AG08396 (cell line): ENCODE data around the gene RBM10.

ENCODE experiments used
- DNase-seq: peaks from one replicate; pipeline ENCODE4 v3.0.0; 2012; ENCODE audit warnings: low spot score, mixed read lengths

RBM10 gene

GRCh38 chrX:47176101-47176740, 31.2 kb downstream of the RBM10 start:
- no peak for DNase-seq

GRCh38 chrX:47177079-47177478, 32.1 kb downstream of the RBM10 start:
- no peak for DNase-seq

GRCh38 chrX:47178337-47178736, 33.3 kb downstream of the RBM10 start:
- no peak for DNase-seq

- peak; percentile 77 for DNase-seq
These were observed 34.4 kb downstream of the RBM10 start for GRCh38 chrX:47179221-47179927.

GRCh38 chrX:47179928-47180255, 34.9 kb downstream of the RBM10 start:
- DNase-seq, result no peak

- DNase-seq, result no peak
These were observed 35.3 kb downstream of the RBM10 start for GRCh38 chrX:47180346-47180745.

- no peak for DNase-seq
These were observed 36.3 kb downstream of the RBM10 start for GRCh38 chrX:47181301-47181700.

- DNase-seq, result no peak
These were observed 37.2 kb downstream of the RBM10 start for GRCh38 chrX:47182106-47182700.

GRCh38 chrX:47184486-47184885, 39.5 kb downstream of the RBM10 start:
- DNase-seq, result no peak

- DNase-seq, result no peak
These were observed 40.2 kb downstream of the RBM10 start for GRCh38 chrX:47185241-47185640.

GRCh38 chrX:47186096-47186740, 41.2 kb downstream of the RBM10 start:
- DNase-seq, result no peak

- no peak for DNase-seq
These were observed 42.2 kb downstream of the RBM10 start for GRCh38 chrX:47187106-47187677.

- DNase-seq, result no peak
These were observed 44.9 kb downstream of the RBM10 start for GRCh38 chrX:47189906-47190305.

GRCh38 chrX:47190445-47191269, 45.6 kb downstream of the RBM10 start:
- DNase-seq, result peak; percentile 92

GRCh38 chrX:47191331-47191730, 46.3 kb downstream of the RBM10 start:
- no peak for DNase-seq

- no peak for DNase-seq
These were observed 46.9 kb downstream of the RBM10 start for GRCh38 chrX:47191806-47192401.

- DNase-seq, result peak; percentile 95
These were observed 48.6 kb downstream of the RBM10 start, which contains the start of gene UBA1 for GRCh38 chrX:47193475-47194193. Gene UBA1 (plus strand): TSS chrX:47193829. CDS start chrX:47198803, 4,974 bp downstream.

GRCh38 chrX:47194194-47194787, 49.3 kb downstream of the RBM10 start:
- no peak for DNase-seq

- DNase-seq, result no peak
These were observed 51.1 kb downstream of the RBM10 start for GRCh38 chrX:47196098-47196497.

GRCh38 chrX:47197526-47197925, 52.5 kb downstream of the RBM10 start:
- no peak for DNase-seq
